ENCODE results near the gene CCNY. TPM values are rescaled to one million over a fixed set of nuclear protein-coding genes. Genes with fewer than 3 reads are reported as not detected.

CCNY gene
- total and polyA plus RNA-seq, 2 of the 13 experiments (the other 11 are each of a cell fraction or from before 2014, with no cell fraction given), result 48.2 to 54.7 TPM

DNA sequence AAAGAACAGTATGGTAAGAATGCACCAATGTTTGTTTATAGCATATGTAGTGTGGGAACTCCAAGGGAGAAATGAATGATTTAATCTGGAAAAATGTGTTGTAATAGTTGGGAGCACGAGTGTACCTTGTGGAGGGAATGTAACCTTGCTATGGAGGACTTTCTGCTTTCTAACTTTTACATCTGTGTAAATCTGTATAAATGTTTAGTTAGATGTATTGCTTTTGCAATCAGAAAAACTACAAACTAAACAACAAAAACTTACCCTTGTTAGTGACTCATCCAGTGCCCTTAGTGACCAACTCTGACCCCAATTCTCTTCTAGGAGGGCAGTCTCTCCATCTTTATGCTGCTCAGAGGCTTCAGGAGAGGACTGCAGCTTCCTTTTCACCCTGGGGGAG lies 89.3 kb downstream of the CCNY start:
- no peak overlapping the region for H2AFZ ChIP-seq (ENCODE audit: low read length)
- no TSS peak for BruUV-seq (replicated peaks)
- H3K4me1 ChIP-seq (ENCODE audit: insufficient read depth, low read length), result peaks cover 72% of the 10 kb centered on the region
- in situ Hi-C loops (cut with HindIII; ENCODE audit: extremely low pct_ligation_motif_present, low pct_unique_long_range_greater_than_20kb), result no loop called here
- H3K79me2 ChIP-seq (ENCODE audit: insufficient read depth, low read length), result peaks cover 85% of the 10 kb centered on the region
- ATAC-seq, result peak; percentile 29; the same call in 1 of the 3 replicates
- H3K36me3 ChIP-seq (replicated peaks in 1 of 2; ENCODE audit: control insufficient read depth in 1 of 2, insufficient read depth in 2 of 2, low read length in 2 of 2), result no peaks in the 10 kb centered on the region
- no peak for FAIRE-seq
- POLR2A ChIA-PET, result no interaction called here
- CTCF ChIA-PET (ENCODE audit: low intra/inter-chr PET ratio, low total read pairs), result no interaction called here
- H3K9ac ChIP-seq (ENCODE audit: insufficient read depth, low read depth, low read length), result no peak overlapping the region
- no peak for DNase-seq (ENCODE audit: low spot score)
- H4K20me1 ChIP-seq (ENCODE audit: insufficient read depth, low read length), result no peaks in the 10 kb centered on the region
- 70% methylated on average over 1 of the region's 1 CpG for WGBS (ENCODE audit: low lambda C conversion rate)
- H3K27me3 ChIP-seq (ENCODE audit: control insufficient read depth in 1 of 2, insufficient read depth in 2 of 2, low read length in 2 of 2), result no peaks in the 10 kb centered on the region
- H3K4me2 ChIP-seq (ENCODE audit: low read depth, low read length), result no peak overlapping the region
- no peak overlapping the region for H3K27ac ChIP-seq (ENCODE audit: extremely low read length, insufficient read depth, low read length)
- H3K4me3 ChIP-seq (replicated peaks in 1 of 3; ENCODE audit: insufficient read depth in 1 of 3, low read depth in 2 of 3, low read length in 3 of 3), result no peak overlapping the region
- intact Hi-C loops (cut with micrococcal nuclease; ENCODE audit: unreplicated experiment), result no loop called here
- H3K9me3 ChIP-seq (ENCODE audit: low read length), result no peaks in the 10 kb centered on the region
- TF ChIP-seq, protein P1, sequence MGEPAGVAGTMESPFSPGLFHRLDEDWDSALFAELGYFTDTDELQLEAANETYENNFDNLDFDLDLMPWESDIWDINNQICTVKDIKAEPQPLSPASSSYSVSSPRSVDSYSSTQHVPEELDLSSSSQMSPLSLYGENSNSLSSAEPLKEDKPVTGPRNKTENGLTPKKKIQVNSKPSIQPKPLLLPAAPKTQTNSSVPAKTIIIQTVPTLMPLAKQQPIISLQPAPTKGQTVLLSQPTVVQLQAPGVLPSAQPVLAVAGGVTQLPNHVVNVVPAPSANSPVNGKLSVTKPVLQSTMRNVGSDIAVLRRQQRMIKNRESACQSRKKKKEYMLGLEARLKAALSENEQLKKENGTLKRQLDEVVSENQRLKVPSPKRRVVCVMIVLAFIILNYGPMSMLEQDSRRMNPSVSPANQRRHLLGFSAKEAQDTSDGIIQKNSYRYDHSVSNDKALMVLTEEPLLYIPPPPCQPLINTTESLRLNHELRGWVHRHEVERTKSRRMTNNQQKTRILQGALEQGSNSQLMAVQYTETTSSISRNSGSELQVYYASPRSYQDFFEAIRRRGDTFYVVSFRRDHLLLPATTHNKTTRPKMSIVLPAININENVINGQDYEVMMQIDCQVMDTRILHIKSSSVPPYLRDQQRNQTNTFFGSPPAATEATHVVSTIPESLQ (CRISPR knock-in tag; conservative IDR thresholded peaks at IDR 0.05), result no peak
- no peak for TF ChIP-seq HDAC1 (CRISPR knock-in tag; IDR thresholded peaks at IDR 0.05)
- no peak for TF ChIP-seq NFE2L1 (CRISPR knock-in tag; IDR thresholded peaks at IDR 0.05; ENCODE audit: borderline replicate concordance)
- TF ChIP-seq ZBTB21 (CRISPR knock-in tag; IDR thresholded peaks at IDR 0.05), result no peak
- no peak for TF ChIP-seq ZNF441 (CRISPR knock-in tag; IDR thresholded peaks at IDR 0.05; ENCODE audit: borderline replicate concordance)
- TF ChIP-seq, protein P2, sequence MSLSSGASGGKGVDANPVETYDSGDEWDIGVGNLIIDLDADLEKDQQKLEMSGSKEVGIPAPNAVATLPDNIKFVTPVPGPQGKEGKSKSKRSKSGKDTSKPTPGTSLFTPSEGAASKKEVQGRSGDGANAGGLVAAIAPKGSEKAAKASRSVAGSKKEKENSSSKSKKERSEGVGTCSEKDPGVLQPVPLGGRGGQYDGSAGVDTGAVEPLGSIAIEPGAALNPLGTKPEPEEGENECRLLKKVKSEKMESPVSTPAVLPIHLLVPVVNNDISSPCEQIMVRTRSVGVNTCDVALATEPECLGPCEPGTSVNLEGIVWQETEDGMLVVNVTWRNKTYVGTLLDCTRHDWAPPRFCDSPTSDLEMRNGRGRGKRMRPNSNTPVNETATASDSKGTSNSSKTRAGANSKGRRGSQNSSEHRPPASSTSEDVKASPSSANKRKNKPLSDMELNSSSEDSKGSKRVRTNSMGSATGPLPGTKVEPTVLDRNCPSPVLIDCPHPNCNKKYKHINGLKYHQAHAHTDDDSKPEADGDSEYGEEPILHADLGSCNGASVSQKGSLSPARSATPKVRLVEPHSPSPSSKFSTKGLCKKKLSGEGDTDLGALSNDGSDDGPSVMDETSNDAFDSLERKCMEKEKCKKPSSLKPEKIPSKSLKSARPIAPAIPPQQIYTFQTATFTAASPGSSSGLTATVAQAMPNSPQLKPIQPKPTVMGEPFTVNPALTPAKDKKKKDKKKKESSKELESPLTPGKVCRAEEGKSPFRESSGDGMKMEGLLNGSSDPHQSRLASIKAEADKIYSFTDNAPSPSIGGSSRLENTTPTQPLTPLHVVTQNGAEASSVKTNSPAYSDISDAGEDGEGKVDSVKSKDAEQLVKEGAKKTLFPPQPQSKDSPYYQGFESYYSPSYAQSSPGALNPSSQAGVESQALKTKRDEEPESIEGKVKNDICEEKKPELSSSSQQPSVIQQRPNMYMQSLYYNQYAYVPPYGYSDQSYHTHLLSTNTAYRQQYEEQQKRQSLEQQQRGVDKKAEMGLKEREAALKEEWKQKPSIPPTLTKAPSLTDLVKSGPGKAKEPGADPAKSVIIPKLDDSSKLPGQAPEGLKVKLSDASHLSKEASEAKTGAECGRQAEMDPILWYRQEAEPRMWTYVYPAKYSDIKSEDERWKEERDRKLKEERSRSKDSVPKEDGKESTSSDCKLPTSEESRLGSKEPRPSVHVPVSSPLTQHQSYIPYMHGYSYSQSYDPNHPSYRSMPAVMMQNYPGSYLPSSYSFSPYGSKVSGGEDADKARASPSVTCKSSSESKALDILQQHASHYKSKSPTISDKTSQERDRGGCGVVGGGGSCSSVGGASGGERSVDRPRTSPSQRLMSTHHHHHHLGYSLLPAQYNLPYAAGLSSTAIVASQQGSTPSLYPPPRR (CRISPR knock-in tag; IDR thresholded peaks at IDR 0.05; ENCODE audit: borderline replicate concordance), result no peak
- TF ChIP-seq, protein P3, sequence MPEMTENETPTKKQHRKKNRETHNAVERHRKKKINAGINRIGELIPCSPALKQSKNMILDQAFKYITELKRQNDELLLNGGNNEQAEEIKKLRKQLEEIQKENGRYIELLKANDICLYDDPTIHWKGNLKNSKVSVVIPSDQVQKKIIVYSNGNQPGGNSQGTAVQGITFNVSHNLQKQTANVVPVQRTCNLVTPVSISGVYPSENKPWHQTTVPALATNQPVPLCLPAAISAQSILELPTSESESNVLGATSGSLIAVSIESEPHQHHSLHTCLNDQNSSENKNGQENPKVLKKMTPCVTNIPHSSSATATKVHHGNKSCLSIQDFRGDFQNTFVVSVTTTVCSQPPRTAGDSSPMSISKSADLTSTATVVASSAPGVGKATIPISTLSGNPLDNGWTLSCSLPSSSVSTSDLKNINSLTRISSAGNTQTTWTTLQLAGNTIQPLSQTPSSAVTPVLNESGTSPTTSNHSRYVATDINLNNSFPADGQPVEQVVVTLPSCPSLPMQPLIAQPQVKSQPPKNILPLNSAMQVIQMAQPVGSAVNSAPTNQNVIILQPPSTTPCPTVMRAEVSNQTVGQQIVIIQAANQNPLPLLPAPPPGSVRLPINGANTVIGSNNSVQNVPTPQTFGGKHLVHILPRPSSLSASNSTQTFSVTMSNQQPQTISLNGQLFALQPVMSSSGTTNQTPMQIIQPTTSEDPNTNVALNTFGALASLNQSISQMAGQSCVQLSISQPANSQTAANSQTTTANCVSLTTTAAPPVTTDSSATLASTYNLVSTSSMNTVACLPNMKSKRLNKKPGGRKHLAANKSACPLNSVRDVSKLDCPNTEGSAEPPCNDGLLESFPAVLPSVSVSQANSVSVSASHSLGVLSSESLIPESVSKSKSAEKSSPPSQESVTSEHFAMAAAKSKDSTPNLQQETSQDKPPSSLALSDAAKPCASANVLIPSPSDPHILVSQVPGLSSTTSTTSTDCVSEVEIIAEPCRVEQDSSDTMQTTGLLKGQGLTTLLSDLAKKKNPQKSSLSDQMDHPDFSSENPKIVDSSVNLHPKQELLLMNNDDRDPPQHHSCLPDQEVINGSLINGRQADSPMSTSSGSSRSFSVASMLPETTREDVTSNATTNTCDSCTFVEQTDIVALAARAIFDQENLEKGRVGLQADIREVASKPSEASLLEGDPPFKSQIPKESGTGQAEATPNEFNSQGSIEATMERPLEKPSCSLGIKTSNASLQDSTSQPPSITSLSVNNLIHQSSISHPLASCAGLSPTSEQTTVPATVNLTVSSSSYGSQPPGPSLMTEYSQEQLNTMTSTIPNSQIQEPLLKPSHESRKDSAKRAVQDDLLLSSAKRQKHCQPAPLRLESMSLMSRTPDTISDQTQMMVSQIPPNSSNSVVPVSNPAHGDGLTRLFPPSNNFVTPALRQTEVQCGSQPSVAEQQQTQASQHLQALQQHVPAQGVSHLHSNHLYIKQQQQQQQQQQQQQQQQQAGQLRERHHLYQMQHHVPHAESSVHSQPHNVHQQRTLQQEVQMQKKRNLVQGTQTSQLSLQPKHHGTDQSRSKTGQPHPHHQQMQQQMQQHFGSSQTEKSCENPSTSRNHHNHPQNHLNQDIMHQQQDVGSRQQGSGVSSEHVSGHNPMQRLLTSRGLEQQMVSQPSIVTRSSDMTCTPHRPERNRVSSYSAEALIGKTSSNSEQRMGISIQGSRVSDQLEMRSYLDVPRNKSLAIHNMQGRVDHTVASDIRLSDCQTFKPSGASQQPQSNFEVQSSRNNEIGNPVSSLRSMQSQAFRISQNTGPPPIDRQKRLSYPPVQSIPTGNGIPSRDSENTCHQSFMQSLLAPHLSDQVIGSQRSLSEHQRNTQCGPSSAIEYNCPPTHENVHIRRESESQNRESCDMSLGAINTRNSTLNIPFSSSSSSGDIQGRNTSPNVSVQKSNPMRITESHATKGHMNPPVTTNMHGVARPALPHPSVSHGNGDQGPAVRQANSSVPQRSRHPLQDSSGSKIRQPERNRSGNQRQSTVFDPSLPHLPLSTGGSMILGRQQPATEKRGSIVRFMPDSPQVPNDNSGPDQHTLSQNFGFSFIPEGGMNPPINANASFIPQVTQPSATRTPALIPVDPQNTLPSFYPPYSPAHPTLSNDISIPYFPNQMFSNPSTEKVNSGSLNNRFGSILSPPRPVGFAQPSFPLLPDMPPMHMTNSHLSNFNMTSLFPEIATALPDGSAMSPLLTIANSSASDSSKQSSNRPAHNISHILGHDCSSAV (CRISPR knock-in tag; IDR thresholded peaks at IDR 0.05; ENCODE audit: borderline replicate concordance), result no peak
- TF ChIP-seq, protein P4, sequence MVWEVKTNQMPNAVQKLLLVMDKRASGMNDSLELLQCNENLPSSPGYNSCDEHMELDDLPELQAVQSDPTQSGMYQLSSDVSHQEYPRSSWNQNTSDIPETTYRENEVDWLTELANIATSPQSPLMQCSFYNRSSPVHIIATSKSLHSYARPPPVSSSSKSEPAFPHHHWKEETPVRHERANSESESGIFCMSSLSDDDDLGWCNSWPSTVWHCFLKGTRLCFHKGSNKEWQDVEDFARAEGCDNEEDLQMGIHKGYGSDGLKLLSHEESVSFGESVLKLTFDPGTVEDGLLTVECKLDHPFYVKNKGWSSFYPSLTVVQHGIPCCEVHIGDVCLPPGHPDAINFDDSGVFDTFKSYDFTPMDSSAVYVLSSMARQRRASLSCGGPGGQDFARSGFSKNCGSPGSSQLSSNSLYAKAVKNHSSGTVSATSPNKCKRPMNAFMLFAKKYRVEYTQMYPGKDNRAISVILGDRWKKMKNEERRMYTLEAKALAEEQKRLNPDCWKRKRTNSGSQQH (CRISPR knock-in tag; IDR thresholded peaks at IDR 0.05; ENCODE audit: low read depth), result no peak

Data from HepG2 (cell line).